Lung (tissue), 12 donors: ENCODE data around the gene MOCOS. TPM values are rescaled to one million over a fixed set of nuclear protein-coding genes. Genes with fewer than 3 reads are reported as not detected.

Source experiments
- ATAC-seq: fragments of 200-7000 bp; cut with Tn5 transposase; one replicate; pipeline ENCODE4 v1.9.1; 2020; ENCODE audit warnings: moderate number of reproducible peaks; ENCODE audit not compliant: insufficient read depth, low FRiP score
- DNase-seq, 3 donors: peaks; one replicate each; pipeline ENCODE4 v3.0.0-alpha.2; 2013 to 2017
- H3K27ac ChIP-seq, 2 donors: one replicate each; pipeline ENCODE4 v1.5.1; 2013; ENCODE audit warnings: mild to moderate bottlenecking in 2 of 2, moderate library complexity in 2 of 2, control low read depth in 1 of 2, inconsistent platforms in 1 of 2, low read depth in 1 of 2, low read length in 1 of 2
- H3K27me3 ChIP-seq, 3 donors: one replicate each; pipeline ENCODE4 v1.5.1; 2013; ENCODE audit warnings: low read length in 2 of 3; ENCODE audit not compliant: control insufficient read depth in 3 of 3, insufficient read depth in 3 of 3
- H3K36me3 ChIP-seq, 4 donors: one replicate each; pipeline ENCODE4 v1.5.1; 2013; ENCODE audit warnings: low read length in 4 of 4, mild to moderate bottlenecking in 1 of 4, moderate library complexity in 1 of 4; ENCODE audit not compliant: control insufficient read depth in 4 of 4, insufficient read depth in 4 of 4
- H3K4me1 ChIP-seq, 5 donors: one replicate each; pipeline ENCODE4 v1.5.1; 2013; ENCODE audit warnings: low read length in 5 of 5, mild to moderate bottlenecking in 2 of 5, moderate library complexity in 1 of 5; ENCODE audit not compliant: control insufficient read depth in 5 of 5, insufficient read depth in 5 of 5
- H3K4me3 ChIP-seq: one replicate; pipeline ENCODE4 v1.5.1; 2013; ENCODE audit warnings: mild to moderate bottlenecking, control low read depth, moderate library complexity
- H3K9ac ChIP-seq, 2 donors: one replicate each; pipeline ENCODE4 v1.5.1; 2013; ENCODE audit warnings: low read length in 2 of 2, control low read depth in 1 of 2; ENCODE audit not compliant: insufficient read depth in 1 of 2
- H3K9me3 ChIP-seq, 4 donors: one replicate each; pipeline ENCODE4 v1.5.1; 2013; ENCODE audit warnings: low read length in 3 of 4, mild to moderate bottlenecking in 1 of 4, moderate library complexity in 1 of 4; ENCODE audit not compliant: control insufficient read depth in 4 of 4, insufficient read depth in 3 of 4
- WGBS, 2 donors: extraction: QIAGEN DNeasy Blood & Tissue Kit; methylation state at CpG; one replicate each; pipeline ENCODE4 v1.1.7; 2013; 5-methylcytosine and 5-hydroxymethylcytosine counted together
- polyA plus RNA-seq, 2 donors: library from polyadenylated mRNA; stranded (reverse); fragments of 200-250 nt; gene quantifications; one replicate each; pipeline ENCODE4 v1.2.1, GENCODE V29; 2013
- total RNA-seq, 2 donors: library from RNA; depleted of rRNA in 1 of 2; stranded (reverse); fragments of >200 nt in 1 of 2; gene quantifications; one replicate each; pipeline ENCODE4 v1.2.1, GENCODE V29; 2014 to 2021
- TF ChIP-seq, protein P1 (sequence below): IDR thresholded peaks from 2 replicates; pipeline ENCODE4 v1.5.1; 2012; ENCODE audit warnings: mild to moderate bottlenecking; ENCODE audit errors: control extremely low read depth, extremely low read depth
- donor health status: control.
- donor health status: control.
- donor health status: Bipolar disorder and iron deficiency.
- donor health status: healthy.
- donor health status: DM: yes; HTN: yes; CAD: no.

MOCOS gene
- total and polyA plus RNA-seq, 4 donors: 0.68 to 4.1 (median 3.2) TPM

DNA sequence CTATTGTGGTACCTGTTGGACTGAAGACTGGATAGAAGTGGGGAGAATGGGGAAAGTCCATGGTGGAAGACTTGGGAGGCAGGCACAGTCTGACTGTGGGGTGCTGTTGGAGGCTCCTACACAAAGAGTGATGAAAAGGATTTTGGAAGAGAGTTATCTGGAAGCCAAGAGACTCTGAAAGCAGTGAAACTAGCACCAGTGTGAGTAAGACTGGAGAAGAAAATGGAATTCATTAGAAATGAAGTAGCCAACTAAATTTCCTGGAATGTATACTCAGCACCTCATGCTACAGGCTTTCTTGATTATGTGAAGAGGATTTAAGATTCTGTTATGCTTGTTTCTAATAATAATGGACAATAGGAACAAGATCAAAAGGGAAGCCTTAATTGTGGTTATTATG lies 29.9 kb upstream of the MOCOS start:
- Histone ChIP-seq H3K9me3 (no peaks in the 10 kb centered on the region), H3K4me3 (no peak overlapping the region), H3K27ac (no peak overlapping the region), H3K4me1 (no peaks in the 10 kb centered on the region), H3K27me3 (no peaks in the 10 kb centered on the region), H3K36me3 (peaks cover 11 to 65% (median 48%) of the 10 kb centered on the region in 4 donors), H3K9ac (no peak overlapping the region)
- no peak for DNase-seq
- TF ChIP-seq, protein P1, sequence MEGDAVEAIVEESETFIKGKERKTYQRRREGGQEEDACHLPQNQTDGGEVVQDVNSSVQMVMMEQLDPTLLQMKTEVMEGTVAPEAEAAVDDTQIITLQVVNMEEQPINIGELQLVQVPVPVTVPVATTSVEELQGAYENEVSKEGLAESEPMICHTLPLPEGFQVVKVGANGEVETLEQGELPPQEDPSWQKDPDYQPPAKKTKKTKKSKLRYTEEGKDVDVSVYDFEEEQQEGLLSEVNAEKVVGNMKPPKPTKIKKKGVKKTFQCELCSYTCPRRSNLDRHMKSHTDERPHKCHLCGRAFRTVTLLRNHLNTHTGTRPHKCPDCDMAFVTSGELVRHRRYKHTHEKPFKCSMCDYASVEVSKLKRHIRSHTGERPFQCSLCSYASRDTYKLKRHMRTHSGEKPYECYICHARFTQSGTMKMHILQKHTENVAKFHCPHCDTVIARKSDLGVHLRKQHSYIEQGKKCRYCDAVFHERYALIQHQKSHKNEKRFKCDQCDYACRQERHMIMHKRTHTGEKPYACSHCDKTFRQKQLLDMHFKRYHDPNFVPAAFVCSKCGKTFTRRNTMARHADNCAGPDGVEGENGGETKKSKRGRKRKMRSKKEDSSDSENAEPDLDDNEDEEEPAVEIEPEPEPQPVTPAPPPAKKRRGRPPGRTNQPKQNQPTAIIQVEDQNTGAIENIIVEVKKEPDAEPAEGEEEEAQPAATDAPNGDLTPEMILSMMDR: no peak
- ATAC-seq: no peak

DNA sequence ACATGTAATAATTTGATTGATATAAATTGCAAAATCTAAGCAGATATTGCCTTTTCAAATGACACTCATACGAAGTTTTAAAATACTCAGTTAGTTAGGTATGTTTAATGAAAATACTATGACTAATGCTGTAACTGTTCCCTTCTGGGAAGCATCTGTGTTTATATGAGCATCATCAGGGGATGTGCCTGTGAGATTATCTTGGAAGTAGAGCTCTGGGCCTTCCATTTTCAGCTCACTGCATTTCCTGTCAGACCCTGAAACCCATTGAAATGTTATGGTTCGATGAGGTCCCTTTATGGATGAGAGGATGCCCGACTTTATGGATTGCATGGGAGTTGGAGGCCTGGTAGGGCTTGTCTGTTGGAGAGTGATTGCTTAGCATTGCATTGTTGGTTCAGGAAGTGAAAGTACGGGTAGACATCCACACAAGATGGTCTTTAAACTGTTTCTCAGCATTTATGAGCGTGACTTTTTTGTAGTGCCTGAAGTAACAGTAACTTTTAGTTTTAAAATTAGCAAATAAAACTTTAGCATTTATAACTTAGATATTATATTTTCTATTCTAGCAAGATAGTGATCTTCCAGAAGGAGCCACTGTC lies 28.9 kb upstream of the MOCOS start:
- 63 to 80% methylated on average over 5 of the region's 5 CpGs for whole genome bisulfite sequencing, 2 donors
- no peak overlapping the region for H3K27ac ChIP-seq
- no peaks in the 10 kb centered on the region for H3K9me3 ChIP-seq
- no peaks in the 10 kb centered on the region for H3K4me1 ChIP-seq
- no peaks in the 10 kb centered on the region for H3K27me3 ChIP-seq
- no peak for ATAC-seq
- H3K36me3 ChIP-seq: peaks cover 5 to 64% (median 46%) of the 10 kb centered on the region in 4 donors
- TF ChIP-seq, protein P1: no peak
- H3K9ac ChIP-seq: no peak overlapping the region
- DNase-seq: peak in 1 of 3 donors; percentile 17
- no peak overlapping the region for H3K4me3 ChIP-seq

DNA sequence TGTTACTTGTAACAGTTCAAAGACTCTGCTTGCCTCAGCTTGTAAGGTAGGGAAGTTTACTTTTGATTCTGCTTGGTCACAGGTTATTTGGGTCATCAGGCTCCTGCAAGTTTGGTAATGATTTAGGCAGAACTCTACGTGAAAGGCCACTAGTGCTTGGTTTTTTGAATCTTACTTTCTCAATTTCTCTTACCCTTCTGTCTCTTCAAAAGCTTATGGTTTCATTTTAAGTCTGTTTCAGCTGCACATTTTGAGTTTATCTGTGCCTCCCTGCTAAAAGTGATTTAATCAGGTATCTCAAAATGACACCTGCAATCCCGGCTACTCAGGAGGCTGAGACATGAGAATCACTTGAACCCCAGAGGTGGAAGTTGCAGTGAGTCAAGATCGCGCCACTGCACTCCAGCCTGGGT lies 26.3 kb upstream of the MOCOS start:
- DNase-seq (no peak), ATAC-seq (no peak)
- TF ChIP-seq, protein P1: no peak
- H3K4me1 ChIP-seq: no peaks in the 10 kb centered on the region
- peaks cover 9 to 48% (median 34%) of the 10 kb centered on the region in 4 donors for H3K36me3 ChIP-seq
- H3K27ac ChIP-seq: no peak overlapping the region
- WGBS, 2 donors: 88 to 94% methylated on average over 4 of the region's 4 CpGs
- H3K9ac ChIP-seq: no peak overlapping the region
- no peaks in the 10 kb centered on the region for H3K9me3 ChIP-seq
- H3K4me3 ChIP-seq: no peak overlapping the region
- no peaks in the 10 kb centered on the region for H3K27me3 ChIP-seq

DNA sequence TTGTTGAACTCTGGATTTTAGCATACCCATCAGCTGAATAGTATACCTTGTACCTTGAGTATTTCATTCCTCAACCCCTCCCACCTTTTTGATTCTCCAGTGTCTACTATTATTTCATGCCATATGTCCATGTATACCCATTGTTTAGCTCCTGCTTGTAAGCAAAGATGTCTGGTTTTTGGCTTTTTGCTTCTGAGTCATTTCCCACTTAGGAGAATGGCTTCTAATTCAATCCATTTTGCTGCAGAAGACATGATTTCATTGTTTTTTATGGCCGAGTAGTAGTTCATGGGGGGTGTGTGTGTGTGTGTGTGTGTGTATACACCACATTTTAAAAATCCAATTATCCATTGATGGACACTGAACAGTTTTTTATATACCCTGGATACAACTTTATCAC lies 24.3 kb upstream of the MOCOS start:
- no peak overlapping the region for H3K27ac ChIP-seq
- WGBS, 2 donors: 93 to 100% methylated on average over 1 of the region's 1 CpG
- TF ChIP-seq, protein P1: no peak
- H3K36me3 ChIP-seq: peaks cover 13 to 44% (median 32%) of the 10 kb centered on the region in 4 donors
- no peak overlapping the region for H3K4me3 ChIP-seq
- no peak overlapping the region for H3K9ac ChIP-seq
- no peaks in the 10 kb centered on the region for H3K9me3 ChIP-seq
- no peaks in the 10 kb centered on the region for H3K27me3 ChIP-seq
- H3K4me1 ChIP-seq: no peaks in the 10 kb centered on the region
- DNase-seq (no peak), ATAC-seq (no peak)
